Measurements from ENCODE around the gene PDHA1. TPM values are rescaled to one million over a fixed set of nuclear protein-coding genes. Genes with fewer than 3 reads are reported as not detected.

PDHA1 gene
- total RNA-seq, 1 experiment from 2014 or later, result 214 TPM

GRCh38 chrX:19410259-19410658 lies 66.5 kb downstream of the PDHA1 start:
- Mint-ChIP-seq H3K36me3 (ENCODE audit: insufficient read depth in 1 of 3, low read depth in 3 of 3) (peaks cover 4 to 13% (median 10%) of the 10 kb centered on the region in 3 experiments), H3K27me3 (ENCODE audit: low read depth) (no peaks in the 10 kb centered on the region; the same call in 1 of the 2 replicates), H3K4me3 (no peak overlapping the region), H3K4me1 (no peaks in the 10 kb centered on the region), H3K9me3 (peaks cover 61 to 77% of the 10 kb centered on the region in 2 experiments), H3K27ac (no peak overlapping the region)
- no peak overlapping the region for H3K56ac ChIP-seq (ENCODE audit: insufficient read length, low read depth, low read length)
- H4K91ac ChIP-seq (ENCODE audit: insufficient read length, low read depth, low read length), result no peak overlapping the region
- H2BK20ac ChIP-seq (ENCODE audit: low read depth, low read length, poor library complexity, severe bottlenecking), result no peak overlapping the region
- H3K4me2 ChIP-seq (ENCODE audit: insufficient read depth, insufficient read length, low read length), result no peak overlapping the region
- H2AK5ac ChIP-seq (ENCODE audit: insufficient read length, low read length), result no peak overlapping the region
- no peak overlapping the region for H3K18ac ChIP-seq (ENCODE audit: insufficient read length, low read depth, low read length)
- H3K4me1 ChIP-seq (ENCODE audit: insufficient read depth, low read length), result no peaks in the 10 kb centered on the region
- no peak overlapping the region for H3K23ac ChIP-seq (ENCODE audit: insufficient read length, low read depth, low read length)
- H3K23me2 ChIP-seq (ENCODE audit: insufficient read length, low read depth, low read length, poor library complexity, severe bottlenecking), result no peaks in the 10 kb centered on the region
- no peak overlapping the region for H2BK120ac ChIP-seq (ENCODE audit: low read depth, low read length, poor library complexity, severe bottlenecking)
- H2AFZ ChIP-seq (ENCODE audit: low read length), result no peak overlapping the region
- no peak overlapping the region for H3T11ph ChIP-seq (ENCODE audit: low read length)
- no peak overlapping the region for H4K5ac ChIP-seq (ENCODE audit: insufficient read length, low read depth, low read length)
- no peaks in the 10 kb centered on the region for H3K27me3 ChIP-seq (ENCODE audit: insufficient read depth, low read length)
- H3K14ac ChIP-seq (ENCODE audit: insufficient read depth, low read length), result no peak overlapping the region
- peaks cover 51% of the 10 kb centered on the region for H3K9me3 ChIP-seq (ENCODE audit: control insufficient read depth, low read depth, low read length)
- H2BK5ac ChIP-seq (ENCODE audit: insufficient read length, low read length), result no peak overlapping the region
- no peak for TF ChIP-seq CTCF (conservative IDR thresholded peaks at IDR 0.05)
- H2BK12ac ChIP-seq (ENCODE audit: insufficient read length, low read depth, low read length), result no peak overlapping the region
- H3K4ac ChIP-seq (ENCODE audit: low read depth, low read length), result no peak overlapping the region
- no peaks in the 10 kb centered on the region for H3K79me2 ChIP-seq (ENCODE audit: insufficient read depth, low read length)
- no peaks in the 10 kb centered on the region for H3K79me1 ChIP-seq (ENCODE audit: insufficient read depth, low read depth, low read length, poor library complexity, severe bottlenecking)
- H4K8ac ChIP-seq (replicated peaks; ENCODE audit: insufficient read length, low read depth, low read length), result no peak overlapping the region
- no peak overlapping the region for H3K9ac ChIP-seq (ENCODE audit: extremely low read depth, insufficient read length, low read length)
- H4K20me1 ChIP-seq (ENCODE audit: control insufficient read depth, insufficient read depth, insufficient read length), result no peaks in the 10 kb centered on the region
- DNase-seq, result no peak
- no CpG with 5 or more reads among the region's 2 CpGs for WGBS (ENCODE audit: extremely low coverage, insufficient read length, low lambda C conversion rate)
- H2BK15ac ChIP-seq (ENCODE audit: low read depth, low read length), result no peak overlapping the region
- H3K27ac ChIP-seq (ENCODE audit: insufficient read length, low read depth, low read length), result no peak overlapping the region

Other genes starting within 250 kb of the PDHA1 start
- gene ADGRG2, start 221.5 kb upstream of the PDHA1 start, total RNA-seq (2021), result 6.1 and 6.8 TPM in 2 replicates
- 1.2 and 1.3 TPM in 2 replicates for gene MAP3K15, start 171.6 kb downstream of the PDHA1 start, total RNA-seq (2021)

Measured in H9 (cell line).